SIG-M5 (cell line): ENCODE results near the gene XKR7.

ENCODE experiments used
- DNase-seq: peaks from one replicate; lab custom pipeline; 2025; lab: John Stamatoyannopoulos, UW

Gene XKR7

DNA sequence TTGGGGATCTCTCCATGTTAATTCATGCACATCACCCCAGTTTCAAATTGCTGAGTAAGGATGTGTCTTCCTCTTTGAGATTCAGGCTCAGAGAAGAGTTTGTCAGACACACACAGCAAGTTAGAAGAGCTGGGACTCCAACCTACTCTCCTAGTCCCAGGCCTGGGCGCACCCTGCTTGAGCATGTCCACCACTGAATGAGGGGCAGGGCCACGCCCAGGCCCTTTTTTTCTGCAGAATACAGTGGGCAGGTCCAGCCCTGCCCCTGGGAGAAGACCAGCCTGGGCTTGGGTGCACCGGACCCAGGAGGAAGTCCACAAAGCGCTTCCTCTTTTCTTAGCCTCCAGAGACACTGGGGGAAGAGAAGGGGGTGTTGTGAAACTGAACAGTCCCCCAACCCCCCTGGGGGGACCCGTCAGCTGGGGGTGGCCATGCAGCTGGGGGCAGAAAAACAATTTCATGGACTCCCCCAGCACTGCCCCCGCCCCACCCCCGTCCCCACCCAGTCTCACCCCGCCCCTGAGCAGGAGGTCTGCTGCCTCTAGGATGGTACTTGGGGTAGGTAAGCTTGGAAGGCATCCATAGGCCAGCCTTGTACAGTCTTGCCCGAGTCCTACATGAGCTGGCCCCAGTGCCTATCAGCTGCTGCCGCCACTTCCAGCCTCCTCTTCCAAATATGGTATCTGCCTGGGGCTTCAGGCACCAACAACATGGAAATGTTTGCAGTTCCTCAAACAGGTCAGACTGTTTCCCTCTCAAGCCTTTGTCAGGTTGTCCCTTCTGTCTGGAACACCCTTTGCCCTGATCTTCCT is 72.4 kb downstream of the XKR7 start:
- peak; percentile 75 for DNase-seq

- no peak for DNase-seq
Observed at GRCh38 chr20:32045999-32046398, 78.0 kb downstream of the XKR7 start.

DNA sequence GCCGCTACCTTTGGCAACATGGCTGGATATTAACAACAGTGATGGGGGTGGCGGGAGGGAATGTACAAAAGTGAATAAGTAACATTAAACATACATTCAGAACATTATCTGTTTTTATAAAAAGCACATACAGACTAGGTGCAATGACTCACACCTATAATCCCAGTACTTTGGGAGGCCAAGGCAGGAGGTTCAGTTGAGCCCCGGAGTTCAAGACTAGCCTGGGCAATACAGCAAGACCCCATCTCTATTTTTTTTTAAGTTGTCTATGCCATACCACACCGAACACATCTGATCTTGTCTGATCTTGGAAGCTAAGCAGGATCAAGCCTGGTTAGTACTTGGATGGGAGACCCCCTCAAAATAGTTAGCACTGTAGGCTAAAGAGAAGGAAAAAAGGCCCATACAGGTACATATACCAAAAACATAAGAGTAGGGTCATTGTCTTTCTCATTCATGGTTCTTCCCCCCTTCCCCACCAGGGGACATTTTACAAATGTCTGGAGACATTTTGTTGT is 82.4 kb downstream of the XKR7 start:
- DNase-seq: no peak

GRCh38 chr20:32050851-32051556 is 83.1 kb downstream of the XKR7 start:
- no peak for DNase-seq

- DNase-seq: no peak
Observed at GRCh38 chr20:32051720-32052089, 83.8 kb downstream of the XKR7 start.

- DNase-seq: no peak
Observed at GRCh38 chr20:32052090-32052777, 84.3 kb downstream of the XKR7 start, which contains the start of gene HCK. HCK (plus strand) TSS chr20:32052242.

- no peak for DNase-seq
Observed at GRCh38 chr20:32052778-32053362, 84.9 kb downstream of the XKR7 start.
